GM21390 (cell line): ENCODE results near the gene CRKL.
"Not testable (repeated sequence)": the region's sequence is repeated elsewhere in the genome, so short reads cannot be mapped to it uniquely, and the experiment has no call there.

ENCODE experiments used
- ATAC-seq: cut with Tn5 transposase; IDR thresholded peaks from one replicate; pipeline ENCODE4 v1.9.1; 2021; ENCODE audit not compliant: unreplicated experiment

CRKL gene

DNA sequence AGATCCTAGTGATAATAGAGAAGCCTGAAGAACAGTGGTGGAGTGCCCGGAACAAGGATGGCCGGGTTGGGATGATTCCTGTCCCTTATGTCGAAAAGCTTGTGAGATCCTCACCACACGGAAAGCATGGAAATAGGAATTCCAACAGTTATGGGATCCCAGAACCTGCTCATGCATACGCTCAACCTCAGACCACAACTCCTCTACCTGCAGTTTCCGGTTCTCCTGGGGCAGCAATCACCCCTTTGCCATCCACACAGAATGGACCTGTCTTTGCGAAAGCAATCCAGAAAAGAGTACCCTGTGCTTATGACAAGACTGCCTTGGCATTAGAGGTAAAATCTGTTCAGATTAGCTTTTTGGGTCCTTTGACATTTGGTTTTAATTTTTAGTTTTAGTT lies 16.7 kb downstream of the CRKL start:
- no peak for ATAC-seq

DNA sequence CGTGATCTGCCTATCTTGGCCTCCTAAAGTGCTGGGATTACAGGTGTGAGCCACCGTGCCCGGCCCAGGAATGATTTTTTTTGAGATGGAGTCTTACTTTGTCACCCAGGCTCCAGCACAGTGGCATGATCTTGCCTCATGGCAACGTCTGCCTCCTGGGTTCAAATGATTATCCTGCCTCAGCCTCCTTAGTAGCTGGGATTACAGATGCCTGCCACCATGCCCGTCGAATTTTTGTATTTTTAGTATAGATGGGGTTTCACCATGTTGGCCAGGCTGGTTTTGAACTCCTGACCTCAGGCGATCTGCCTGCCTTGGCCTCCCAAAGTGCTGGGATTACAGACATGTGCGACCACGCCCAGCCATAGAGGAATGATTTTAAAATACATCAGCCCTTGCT lies 17.8 kb downstream of the CRKL start:
- not testable (repeated sequence) for ATAC-seq

DNA sequence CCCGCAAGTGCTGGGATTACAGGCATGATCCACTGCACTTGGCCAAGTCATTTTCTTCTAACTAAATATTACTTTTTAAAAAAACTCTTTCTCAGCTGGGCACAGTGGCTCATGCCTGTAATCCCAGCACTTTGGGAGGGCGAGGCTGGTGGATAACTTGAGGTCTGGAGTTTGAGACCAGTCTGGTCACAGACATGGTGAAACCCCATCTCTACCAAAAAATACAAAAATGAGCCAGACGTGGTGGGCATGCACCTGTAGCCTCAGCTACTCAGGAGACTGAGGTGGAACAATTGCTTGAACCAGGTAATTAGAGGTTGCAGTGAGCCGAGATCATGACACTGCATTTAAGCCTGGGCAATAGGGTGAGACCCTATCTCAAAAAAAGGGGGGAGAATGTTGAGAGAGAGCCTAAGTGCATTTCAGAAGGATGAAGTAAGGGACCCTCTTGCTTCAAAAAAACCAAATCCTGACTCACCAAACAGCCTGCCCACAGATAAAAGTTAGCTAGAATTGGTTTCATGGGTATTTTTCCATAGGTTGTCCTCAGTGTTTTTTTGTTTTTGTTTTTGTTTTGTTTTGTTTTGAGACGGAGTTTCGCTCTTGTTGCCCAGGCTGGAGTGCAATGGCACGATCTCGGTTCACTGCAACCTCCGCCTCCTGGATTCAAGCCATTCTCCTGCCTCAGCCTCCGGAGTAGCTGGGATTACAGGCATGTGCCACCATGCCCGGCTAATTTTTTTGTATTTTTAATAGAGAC lies 18.8 kb downstream of the CRKL start:
- ATAC-seq: not testable (repeated sequence)

DNA sequence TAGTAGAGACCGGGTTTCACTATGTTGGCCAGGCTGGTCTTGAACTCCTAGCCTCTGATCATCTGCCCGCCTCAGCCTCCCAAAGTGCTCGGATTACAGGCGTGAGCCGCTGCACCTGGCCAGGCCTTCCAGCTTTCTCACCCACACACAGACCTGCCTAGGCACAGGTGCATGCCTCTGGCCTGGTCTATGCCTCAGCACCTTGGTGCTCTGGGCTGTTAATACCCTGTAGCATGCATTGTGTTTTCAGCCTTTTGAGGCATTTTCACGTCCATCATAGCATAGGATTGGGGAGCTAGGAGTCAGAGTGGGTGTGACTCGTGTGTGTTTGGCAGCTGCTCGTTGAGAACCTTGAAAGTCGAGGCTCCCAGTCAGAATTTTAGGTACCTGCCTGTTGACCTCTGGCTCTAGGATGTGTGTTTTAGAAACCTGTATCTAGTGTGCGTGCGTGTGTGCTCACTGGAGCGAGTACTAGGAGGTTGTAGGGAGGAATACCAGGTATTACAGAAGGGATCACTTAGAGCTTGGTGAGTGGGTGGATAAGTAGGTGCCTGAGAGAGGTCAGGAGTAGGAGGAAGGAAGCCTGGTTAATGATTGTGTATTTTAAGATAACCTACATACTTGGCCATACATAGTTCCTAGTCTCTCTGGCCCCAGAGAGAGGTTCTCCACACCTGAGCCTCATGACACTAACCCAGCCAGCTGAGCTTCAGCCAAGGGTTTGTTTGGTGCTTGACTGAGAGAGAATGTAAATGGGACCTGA lies 20.0 kb downstream of the CRKL start:
- no peak for ATAC-seq

DNA sequence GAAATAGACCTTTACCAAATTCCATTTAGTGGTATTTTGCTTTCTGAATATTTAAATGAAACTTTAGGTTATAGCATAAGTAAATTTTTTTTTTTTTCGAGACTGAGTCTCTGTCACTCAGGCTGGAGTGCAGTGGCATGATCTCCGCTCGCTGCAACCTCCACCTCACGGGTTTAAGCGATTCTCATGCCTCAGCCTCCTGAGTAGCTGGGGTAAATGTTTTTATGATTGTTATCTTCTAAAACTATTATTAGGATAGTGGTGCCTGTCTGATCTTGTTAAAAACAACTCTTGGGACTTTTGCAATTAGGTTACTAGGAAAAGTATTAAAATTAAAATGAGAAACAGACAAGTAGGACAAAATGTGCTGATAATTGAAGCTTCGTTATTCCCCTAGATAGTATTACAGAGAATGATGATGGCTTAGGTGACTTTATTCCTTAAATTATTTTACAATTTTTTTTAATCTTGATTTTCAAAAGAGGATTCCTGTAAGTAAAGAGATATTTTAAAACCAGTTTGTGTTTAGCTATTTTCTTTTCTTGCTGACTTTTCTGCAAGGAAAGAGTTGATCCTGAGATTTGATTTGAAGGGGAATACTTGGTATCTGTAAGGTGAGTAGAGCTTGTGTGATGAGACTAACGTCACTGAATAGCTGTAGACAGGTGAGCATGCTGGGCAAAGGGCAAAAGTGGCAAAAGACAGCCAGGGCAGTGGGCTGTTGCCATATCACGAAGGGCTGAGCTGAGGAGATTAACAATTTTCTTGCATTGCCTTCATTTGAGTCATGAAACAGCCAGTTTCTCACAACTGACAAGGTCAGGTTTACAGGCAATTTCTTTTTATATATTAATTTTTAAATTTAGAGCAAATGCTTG lies 20.8 kb downstream of the CRKL start:
- no peak for ATAC-seq

DNA sequence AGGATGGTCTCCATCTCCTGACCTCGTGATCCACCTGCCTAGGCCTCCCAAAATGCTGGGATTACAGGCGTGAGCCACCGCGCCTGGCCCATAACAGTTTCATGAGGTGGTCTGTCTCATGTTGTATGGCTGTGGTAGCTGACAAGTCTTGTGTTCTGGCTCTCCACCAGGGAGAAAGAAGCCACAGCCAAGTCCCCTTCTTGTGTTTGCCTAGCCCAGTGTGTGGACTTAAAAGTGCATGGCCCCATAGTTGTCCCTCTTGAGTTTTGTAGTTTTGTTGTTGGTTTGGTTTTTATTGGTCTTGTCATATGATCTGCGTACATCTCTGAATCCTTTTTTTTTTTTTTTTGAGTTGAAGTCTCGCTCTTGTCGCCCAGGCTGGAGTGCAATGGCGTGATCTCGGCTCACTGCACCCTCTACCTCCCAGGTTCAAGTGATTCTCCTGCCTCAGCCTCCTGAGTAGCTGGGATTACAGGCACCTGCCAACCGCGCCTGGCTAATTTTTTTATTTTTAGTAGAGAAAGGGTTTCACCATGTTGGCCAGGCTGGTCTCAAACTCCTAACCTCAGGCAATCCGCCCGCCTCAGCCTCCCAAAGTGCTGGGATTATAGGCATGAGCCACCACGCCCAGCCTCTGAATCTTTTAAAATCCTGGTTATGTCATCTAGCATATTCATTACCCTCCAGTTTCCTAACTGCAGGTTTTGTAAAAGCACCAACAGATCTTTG lies 22.4 kb downstream of the CRKL start:
- not testable (repeated sequence) for ATAC-seq

DNA sequence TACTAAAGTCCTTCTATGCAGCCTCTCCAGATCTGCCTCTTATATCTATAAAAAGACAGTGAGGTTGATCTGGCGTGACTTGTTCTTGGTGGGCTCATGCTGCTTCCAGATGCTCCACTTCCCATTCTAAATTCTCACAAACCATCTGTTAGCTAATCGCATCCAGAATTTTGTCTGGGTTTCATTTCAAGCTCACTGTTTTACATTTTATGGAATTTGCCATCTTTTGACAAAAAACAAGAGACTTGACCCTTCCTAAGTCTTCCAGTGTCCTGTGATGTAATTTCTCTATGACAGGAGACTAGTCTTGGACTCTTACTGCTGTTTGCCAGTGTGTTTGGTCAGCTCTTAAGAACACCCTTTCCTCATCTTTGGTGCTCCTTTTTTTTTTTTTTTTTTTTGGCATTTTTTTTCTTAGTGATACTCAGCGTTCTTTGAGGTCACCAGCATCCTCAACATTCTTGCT lies 23.0 kb downstream of the CRKL start:
- no peak for ATAC-seq

DNA sequence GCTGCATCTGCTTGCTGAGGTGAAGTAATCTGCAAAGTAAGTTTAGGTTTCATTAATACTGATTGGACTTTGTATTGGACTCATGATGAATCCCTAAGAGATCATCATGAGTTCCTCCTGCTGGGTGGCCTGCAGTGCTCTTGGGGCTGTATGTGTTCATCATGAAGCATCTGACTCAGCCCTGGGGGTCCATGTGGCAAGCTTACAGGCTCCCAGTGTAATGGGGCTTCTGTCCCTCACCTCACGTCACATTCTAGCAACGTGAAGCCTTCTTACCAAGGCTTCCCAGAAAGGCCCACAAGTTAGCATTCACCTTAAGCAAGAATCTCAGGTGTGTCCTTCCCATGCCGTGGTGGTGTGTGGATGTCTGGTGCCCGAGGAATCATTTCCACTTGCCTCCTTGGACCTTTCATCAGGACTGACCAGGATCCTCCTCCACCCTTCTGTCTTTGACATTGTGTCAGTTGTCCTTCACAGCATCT lies 23.7 kb downstream of the CRKL start:
- no peak for ATAC-seq

DNA sequence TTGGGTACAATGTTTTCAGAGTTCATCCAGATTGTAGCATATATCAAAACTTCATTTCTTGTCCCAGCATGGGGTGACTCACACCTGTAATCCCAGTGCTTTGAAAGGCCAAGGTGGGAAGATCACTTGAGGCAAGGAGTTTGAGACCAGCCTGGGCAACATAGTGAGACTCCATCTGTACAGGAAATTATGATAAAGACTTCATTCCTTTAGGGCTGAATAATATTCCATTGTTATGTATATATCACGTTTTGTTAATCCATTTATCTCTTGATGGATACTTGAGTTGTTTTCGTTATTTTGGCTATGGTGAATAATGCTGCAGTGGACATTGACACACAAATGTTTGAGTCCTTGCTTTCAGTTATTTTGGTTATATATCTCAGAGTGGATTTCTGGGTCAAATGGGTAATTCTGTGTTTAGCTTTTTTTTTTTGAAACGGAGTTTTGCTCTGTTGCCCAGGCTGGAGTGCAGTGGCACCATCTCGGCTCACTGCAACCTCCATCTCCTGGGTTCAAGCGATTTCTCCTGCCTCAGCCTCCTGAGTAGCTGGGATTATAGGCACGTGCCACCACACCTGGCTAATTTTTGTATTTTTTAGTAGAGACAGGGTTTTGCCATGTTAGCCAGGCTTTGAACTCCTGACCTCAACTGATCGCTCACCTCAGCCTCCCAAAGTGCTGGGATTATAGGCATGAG lies 25.1 kb downstream of the CRKL start:
- ATAC-seq: not testable (repeated sequence)

DNA sequence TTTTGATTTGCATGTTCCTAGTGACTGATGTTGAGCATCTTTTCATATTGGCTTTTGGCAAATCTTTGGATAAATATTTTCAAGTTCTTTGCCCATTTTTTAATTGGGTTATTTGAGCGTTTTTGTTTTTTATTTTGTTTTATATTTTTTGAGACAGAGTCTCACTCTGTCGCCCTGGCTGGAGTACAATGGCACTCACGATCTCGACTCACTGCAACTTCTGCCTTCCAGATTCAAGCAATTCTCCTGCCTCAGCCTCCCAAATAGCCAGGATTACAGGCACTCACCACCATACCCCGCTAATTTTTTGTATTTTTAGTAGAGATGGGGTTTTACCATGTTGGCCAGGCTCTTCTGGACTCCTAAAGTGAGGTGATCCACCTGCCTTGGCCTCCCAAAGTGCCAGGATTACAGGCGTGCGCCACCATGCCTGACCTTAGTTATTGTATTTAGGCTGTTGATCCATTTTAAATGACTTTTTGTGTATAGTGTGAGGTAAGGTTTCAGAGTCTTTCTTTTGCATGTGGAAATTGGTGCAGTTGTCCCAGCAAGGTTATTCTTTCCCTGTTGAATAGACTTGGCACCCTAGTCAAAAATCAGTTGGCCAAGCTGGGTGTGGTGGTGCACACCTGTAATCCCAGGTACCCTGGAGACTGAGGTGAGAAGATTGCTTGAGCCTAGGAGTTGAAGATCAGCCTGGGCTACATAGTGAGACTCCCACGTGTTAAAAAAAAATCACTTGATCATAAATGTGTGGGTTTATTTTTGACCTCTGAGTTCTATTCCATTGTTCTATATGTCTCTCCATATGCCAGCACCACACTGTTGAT lies 26.1 kb downstream of the CRKL start:
- ATAC-seq: no peak

DNA sequence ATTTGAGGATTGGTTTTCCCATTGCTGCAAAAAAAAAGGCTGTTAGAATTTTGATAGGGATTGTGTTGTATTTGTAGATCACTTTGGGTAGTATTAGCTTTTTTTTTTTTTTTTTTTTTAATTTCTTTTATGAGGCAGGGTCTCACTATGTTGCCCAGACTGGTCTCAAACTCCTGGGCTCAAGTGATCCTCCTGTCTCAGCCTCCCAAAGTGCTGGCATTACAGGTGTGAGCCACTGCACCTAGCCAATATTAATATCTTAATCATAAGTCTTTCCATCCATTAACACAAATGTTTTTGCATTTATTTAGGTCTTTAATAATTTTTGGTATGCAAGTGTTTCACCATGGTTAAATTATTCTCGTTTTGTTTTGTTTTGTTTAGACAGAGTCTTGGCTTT lies 26.8 kb downstream of the CRKL start:
- ATAC-seq: no peak

DNA sequence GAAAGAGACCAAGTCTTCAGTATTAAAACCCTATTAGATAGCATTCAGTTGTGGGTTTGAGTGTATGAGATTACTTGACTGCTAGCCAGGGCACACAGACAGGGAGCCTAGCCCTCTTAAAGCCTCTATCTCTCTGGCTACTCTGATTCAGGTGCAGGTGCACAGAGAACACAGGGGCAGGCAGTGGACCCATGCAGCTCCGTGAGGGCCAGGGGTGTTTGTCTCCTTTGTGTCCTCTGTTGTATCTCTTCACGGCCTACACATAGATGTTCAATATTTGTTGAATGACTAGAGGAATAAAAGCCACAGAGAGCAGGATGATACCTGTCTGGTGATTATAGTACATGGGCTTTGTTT lies 28.3 kb downstream of the CRKL start:
- ATAC-seq: no peak

DNA sequence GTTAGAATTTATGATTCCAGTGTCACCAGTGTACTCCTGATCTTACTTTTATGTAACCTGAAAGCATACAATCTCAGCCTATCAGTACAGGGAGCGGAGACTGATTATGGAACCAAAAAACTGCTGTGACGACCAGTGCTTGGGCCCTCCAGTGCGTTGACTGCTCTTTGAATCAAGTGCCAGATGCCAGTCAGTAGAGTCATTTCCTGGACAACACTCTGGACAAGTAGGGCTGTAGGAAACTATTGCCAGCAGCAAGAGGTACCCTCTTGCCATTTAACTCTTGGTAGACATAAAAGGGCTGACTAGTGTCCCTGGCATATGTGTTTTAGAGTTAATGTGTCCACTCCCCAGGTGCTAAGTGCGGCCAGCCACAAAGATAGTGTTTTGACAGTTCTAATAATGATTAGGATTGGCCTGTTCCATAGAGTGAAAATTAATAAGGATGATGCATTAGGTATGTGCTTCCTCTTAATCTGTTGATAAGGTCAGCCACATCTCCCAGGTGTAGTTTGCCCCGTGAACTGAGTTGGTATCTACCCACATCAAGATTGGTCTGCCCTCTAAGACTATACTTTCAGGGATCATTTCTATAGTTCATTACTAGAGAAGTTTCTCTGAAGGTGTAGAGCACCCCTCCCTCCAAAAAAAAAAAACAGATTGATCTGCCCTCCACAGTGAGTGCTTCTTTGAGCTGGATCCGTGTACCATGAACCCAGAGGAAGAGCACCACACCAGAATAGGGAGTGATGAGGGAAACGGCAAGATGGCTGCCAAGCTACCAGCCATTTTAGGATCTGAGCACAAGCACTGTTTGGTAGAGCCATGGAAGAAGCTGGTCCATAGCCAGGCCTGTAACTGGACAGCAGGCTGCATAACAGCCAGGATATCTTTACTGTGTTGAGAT lies 29.1 kb downstream of the CRKL start:
- ATAC-seq: no peak

DNA sequence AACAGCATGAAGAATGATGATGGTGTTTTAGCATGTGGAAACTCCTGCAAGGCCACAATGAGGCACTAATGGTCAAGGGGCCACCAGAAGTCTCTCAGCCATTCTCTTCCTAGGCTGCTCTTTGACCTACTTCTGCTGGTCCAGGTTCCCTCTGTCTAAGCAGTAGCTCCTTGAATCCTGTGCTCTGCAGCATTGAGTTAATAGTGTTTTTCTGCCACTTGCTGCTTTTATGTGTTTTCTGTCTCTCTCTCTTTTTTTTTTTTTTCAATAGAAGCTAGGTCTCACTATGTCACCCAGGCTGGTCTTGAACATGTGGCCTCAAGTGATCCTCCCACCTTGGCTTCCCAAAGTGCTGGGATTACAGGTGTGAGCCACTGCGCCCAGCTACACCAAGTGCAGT lies 29.8 kb downstream of the CRKL start:
- no peak for ATAC-seq

DNA sequence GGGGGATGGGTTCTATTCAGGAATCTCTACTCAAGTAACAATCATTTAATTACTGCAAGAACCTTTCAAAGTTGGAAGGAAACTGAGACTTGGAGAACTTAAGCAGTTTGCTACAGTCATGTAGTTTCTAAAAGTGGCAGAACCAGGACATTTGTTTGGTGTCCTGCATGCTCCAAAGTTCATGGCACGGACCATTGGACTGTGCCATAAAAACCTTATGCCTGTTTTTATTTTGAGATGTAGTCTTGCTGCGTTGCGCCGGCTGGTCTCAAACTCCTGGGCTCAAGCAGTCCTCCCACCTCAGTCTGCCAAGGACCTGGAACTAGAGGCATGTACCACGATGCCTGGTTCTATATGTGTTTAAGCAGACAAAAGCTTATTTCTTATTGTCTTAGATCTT lies 31.2 kb downstream of the CRKL start:
- no peak for ATAC-seq

DNA sequence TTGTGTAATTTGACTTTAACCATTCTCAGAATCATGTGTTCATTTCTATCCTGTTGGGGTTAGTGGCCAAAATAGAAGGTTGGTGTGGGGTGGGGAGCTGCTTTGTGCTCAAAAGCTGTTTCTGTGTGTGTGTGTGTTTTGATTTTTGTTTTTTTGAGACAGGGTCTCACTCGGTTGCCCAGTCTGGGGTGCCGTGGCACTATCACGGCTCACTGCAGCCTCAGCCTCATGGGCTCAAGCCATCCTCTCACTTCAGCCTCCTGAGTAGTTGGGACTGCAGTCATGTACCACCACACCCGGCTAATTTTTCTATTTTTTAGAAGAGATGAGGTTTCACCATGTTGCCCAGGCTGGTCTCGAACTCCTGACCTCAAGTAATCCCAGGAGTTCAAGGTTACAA lies 31.8 kb downstream of the CRKL start:
- ATAC-seq: no peak

DNA sequence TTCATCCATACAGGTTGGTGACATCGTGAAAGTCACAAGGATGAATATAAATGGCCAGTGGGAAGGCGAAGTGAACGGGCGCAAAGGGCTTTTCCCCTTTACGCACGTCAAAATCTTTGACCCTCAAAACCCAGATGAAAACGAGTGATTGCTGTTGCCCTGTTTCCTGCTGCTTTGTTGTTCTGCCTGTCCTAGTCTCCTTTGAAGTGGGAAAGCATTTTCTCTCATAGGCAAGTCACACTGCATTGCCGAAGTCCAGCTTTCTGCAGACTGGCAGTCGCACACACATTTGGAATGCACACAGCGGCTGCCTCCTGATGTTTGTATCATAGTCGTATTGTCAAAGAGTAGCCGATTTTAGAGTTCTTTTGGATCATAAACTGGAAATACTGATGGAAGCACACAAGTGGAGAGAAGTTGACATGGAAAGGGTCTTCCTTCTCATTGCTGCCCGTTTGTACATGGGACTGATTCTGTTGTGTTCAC lies 32.5 kb downstream of the CRKL start:
- no peak for ATAC-seq
